Astrocyte (in vitro differentiated cells and primary cell): ENCODE data around the gene FEM1A. TPM values are rescaled to one million over a fixed set of nuclear protein-coding genes. Genes with fewer than 3 reads are reported as not detected.
"Not testable (repeated sequence)": the region's sequence is repeated elsewhere in the genome, so short reads cannot be mapped to it uniquely, and the experiment has no call there.

Experiments
- DNase-seq: peaks from one replicate; pipeline ENCODE4 v3.0.0-alpha.2; 2010; ENCODE audit warnings: low read depth
- FAIRE-seq: peaks from 2 replicates; lab custom pipeline; 2011; peaks lifted over from hg19 to GRCh38; lab: Jason Lieb, UNC
- H2AFZ ChIP-seq: 2 replicates; pipeline ENCODE4 v1.6.0; 2012; ENCODE audit warnings: low read depth, low read length, inconsistent platforms
- H3K27ac ChIP-seq: 2 replicates; pipeline ENCODE4 v1.5.1; 2011; ENCODE audit warnings: low read depth, low read length, inconsistent platforms
- H3K27me3 ChIP-seq: 2 replicates; pipeline ENCODE4 v1.6.0; 2011; ENCODE audit warnings: low read length, inconsistent platforms; ENCODE audit not compliant: insufficient read depth
- H3K36me3 ChIP-seq: 2 replicates; pipeline ENCODE4 v1.5.1; 2011; ENCODE audit warnings: low read length, inconsistent platforms; ENCODE audit not compliant: insufficient read depth
- H3K4me1 ChIP-seq: 2 replicates; pipeline ENCODE4 v1.5.1; 2011; ENCODE audit warnings: low read length, inconsistent platforms; ENCODE audit not compliant: insufficient read depth
- H3K4me2 ChIP-seq: 2 replicates; pipeline ENCODE4 v1.6.0; 2012; ENCODE audit warnings: low read length, inconsistent platforms
- H3K4me3 ChIP-seq: 2 replicates; pipeline ENCODE4 v1.5.1; 2011; ENCODE audit warnings: low read depth, mild to moderate bottlenecking, low read length, inconsistent platforms; ENCODE audit not compliant: insufficient read depth
- H3K79me2 ChIP-seq: 2 replicates; pipeline ENCODE4 v1.6.0; 2012; ENCODE audit warnings: mild to moderate bottlenecking, low read length, inconsistent platforms; ENCODE audit not compliant: insufficient read depth
- H3K9ac ChIP-seq: 2 replicates; pipeline ENCODE4 v1.6.0; 2012; ENCODE audit warnings: mild to moderate bottlenecking, low read length, inconsistent platforms
- H3K9me3 ChIP-seq: 2 replicates; pipeline ENCODE4 v1.5.1; 2012; ENCODE audit warnings: low read depth, mild to moderate bottlenecking, low read length, inconsistent platforms; ENCODE audit not compliant: insufficient read depth
- H4K20me1 ChIP-seq: 2 replicates; pipeline ENCODE4 v1.6.0; 2012; ENCODE audit warnings: low read length, inconsistent platforms; ENCODE audit not compliant: insufficient read depth
- H3K27ac Mint-ChIP-seq: one replicate; pipeline ENCODE4 v1.8.0; 2021; ENCODE audit warnings: mild to moderate bottlenecking, mixed read lengths; ENCODE audit not compliant: unreplicated experiment
- H3K27me3 Mint-ChIP-seq: one replicate; pipeline ENCODE4 v1.8.0; 2021; ENCODE audit warnings: low read depth, mixed read lengths; ENCODE audit not compliant: unreplicated experiment
- H3K36me3 Mint-ChIP-seq: one replicate; pipeline ENCODE4 v1.8.0; 2021; ENCODE audit warnings: low read depth, mixed read lengths; ENCODE audit not compliant: unreplicated experiment
- H3K4me1 Mint-ChIP-seq: one replicate; pipeline ENCODE4 v1.8.0; 2021; ENCODE audit warnings: low read depth, mixed read lengths; ENCODE audit not compliant: unreplicated experiment
- H3K4me3 Mint-ChIP-seq: one replicate; pipeline ENCODE4 v1.8.0; 2021; ENCODE audit warnings: mild to moderate bottlenecking, moderate library complexity, mixed read lengths; ENCODE audit not compliant: unreplicated experiment
- H3K9me3 Mint-ChIP-seq: one replicate; pipeline ENCODE4 v1.8.0; 2021; ENCODE audit warnings: mild to moderate bottlenecking, mixed read lengths; ENCODE audit not compliant: unreplicated experiment
- EZH2 ChIP-seq: IDR thresholded peaks from 2 replicates; pipeline ENCODE4 v1.6.1; 2012; ENCODE audit warnings: mild to moderate bottlenecking, low read length, inconsistent platforms; ENCODE audit not compliant: insufficient read depth
- total RNA-seq: library from RNA; stranded (reverse); gene quantifications from 2 replicates; pipeline ENCODE4 v1.2.1, GENCODE V29; 2021
- TF ChIP-seq, protein P1 (sequence below): IDR thresholded peaks from 2 replicates; pipeline ENCODE4 v1.5.1; 2011; ENCODE audit warnings: low read depth, mild to moderate bottlenecking, inconsistent platforms, low read length, moderate library complexity; ENCODE audit not compliant: insufficient read depth

FEM1A gene
- total RNA-seq, 1 donor from 2014 or later = 12.0 TPM

DNA sequence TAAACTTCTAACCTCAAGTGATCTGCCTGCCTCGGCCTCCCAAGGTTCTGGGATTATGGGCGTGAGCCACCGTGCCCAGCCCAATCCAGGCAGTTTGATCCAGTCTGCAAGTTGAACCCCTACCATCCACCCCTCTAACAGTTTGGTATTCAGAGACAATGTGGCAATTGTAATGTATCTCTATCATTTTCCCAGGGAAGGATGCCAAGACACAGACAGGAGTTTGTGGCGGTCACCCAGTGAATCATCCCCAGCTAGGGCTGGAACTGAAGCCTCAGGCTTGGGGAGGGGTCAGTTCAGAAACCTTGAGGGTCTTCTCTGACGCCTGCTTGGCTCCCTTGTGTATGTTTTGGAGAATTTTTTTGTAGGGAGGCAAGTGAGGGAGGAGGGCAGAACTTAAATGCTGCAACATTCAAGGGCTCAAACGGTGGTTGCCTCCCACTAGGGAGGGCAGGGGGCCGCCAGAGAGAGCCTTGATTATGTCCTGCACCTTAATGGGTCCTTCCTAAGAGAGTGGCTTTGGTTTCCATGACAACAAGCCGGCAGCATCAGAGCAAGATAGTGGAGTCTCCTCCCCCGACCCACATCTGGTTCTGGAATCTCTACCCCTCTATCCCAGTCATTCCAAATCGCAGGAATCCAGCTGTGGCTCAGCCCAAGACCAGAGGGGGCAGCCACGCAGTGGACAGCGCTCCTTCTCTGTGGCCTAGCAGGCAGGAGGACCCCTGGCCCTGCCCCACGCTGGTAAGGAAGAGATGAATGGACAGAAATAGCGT is 14.9 kb upstream of the FEM1A start:
- no peak for FAIRE-seq
- peaks cover 56% of the 10 kb centered on the region for H3K27me3 Mint-ChIP-seq
- no peak for DNase-seq

DNA sequence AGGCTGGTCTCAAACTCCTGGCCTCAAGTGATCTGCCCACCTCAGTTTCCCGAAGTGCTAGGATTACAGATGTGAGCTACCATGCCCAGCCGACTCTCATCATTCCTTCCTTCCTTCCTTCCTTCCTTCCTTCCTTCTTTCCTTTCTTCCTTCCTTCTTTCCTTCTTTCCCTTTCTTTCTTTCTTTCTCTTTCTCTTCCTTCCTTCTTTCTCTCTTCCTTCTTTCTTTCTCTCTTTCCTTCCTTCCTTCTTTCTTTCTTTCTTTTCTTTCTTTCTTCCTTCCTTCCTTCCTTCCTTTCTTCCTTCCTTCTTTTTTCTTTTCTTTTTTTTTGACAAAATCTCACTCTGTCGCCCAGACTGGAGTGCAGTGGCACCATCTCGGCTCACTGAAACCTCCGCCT is 13.4 kb upstream of the FEM1A start:
- not testable (repeated sequence) for H3K9ac ChIP-seq, H3K79me2 ChIP-seq, H3K4me1 ChIP-seq, H3K4me1 Mint-ChIP-seq, H4K20me1 ChIP-seq, H3K9me3 ChIP-seq, H2AFZ ChIP-seq, H3K4me3 Mint-ChIP-seq, H3K27ac Mint-ChIP-seq, H3K4me2 ChIP-seq, H3K4me3 ChIP-seq, H3K9me3 Mint-ChIP-seq, H3K27ac ChIP-seq, H3K36me3 Mint-ChIP-seq, H3K36me3 ChIP-seq, FAIRE-seq, DNase-seq
- H3K27me3 Mint-ChIP-seq = peaks cover 56% of the 10 kb centered on the region
- H3K27me3 ChIP-seq = peaks cover 14% of the 10 kb centered on the region

More for the DNA sequence above, 14.9 kb upstream of the FEM1A start:
- TF ChIP-seq, protein P1, sequence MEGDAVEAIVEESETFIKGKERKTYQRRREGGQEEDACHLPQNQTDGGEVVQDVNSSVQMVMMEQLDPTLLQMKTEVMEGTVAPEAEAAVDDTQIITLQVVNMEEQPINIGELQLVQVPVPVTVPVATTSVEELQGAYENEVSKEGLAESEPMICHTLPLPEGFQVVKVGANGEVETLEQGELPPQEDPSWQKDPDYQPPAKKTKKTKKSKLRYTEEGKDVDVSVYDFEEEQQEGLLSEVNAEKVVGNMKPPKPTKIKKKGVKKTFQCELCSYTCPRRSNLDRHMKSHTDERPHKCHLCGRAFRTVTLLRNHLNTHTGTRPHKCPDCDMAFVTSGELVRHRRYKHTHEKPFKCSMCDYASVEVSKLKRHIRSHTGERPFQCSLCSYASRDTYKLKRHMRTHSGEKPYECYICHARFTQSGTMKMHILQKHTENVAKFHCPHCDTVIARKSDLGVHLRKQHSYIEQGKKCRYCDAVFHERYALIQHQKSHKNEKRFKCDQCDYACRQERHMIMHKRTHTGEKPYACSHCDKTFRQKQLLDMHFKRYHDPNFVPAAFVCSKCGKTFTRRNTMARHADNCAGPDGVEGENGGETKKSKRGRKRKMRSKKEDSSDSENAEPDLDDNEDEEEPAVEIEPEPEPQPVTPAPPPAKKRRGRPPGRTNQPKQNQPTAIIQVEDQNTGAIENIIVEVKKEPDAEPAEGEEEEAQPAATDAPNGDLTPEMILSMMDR = no peak
- no peak for TF ChIP-seq EZH2
- H4K20me1 ChIP-seq = no peaks in the 10 kb centered on the region
- peaks cover 1% of the 10 kb centered on the region for H3K36me3 Mint-ChIP-seq
- H3K79me2 ChIP-seq = no peaks in the 10 kb centered on the region
- no peak overlapping the region for H3K9ac ChIP-seq
- H3K9me3 ChIP-seq = no peaks in the 10 kb centered on the region
- H3K36me3 ChIP-seq = no peaks in the 10 kb centered on the region
- H3K4me3 ChIP-seq = no peak overlapping the region
- H3K4me1 Mint-ChIP-seq = no peaks in the 10 kb centered on the region
- H3K27ac Mint-ChIP-seq = no peak overlapping the region
- H3K27ac ChIP-seq = no peak overlapping the region
- H3K4me3 Mint-ChIP-seq = no peak overlapping the region
- H3K27me3 ChIP-seq = peaks cover 16% of the 10 kb centered on the region
- H3K9me3 Mint-ChIP-seq = peaks cover 10% of the 10 kb centered on the region
- no peak overlapping the region for H3K4me2 ChIP-seq
- no peaks in the 10 kb centered on the region for H3K4me1 ChIP-seq
- H2AFZ ChIP-seq = no peak overlapping the region

DNA sequence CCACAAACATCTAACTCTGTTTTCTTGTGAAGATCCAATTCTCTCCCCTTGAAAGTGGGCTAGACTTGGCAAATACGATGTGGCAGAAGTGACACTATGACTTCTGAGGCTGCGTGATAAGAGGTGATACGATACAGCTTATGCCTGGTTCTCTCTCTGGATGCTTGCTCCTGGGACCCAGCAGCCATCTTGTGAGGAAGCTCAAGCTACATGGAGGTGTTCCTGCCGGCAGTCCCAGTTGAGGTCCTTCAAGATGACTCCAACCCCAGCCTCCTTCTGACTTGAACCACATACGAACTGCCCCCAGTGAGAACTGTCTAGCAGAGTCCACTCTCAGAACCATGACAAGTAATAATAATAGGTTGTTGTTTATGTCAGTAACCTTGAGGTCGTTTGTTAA is 10.7 kb upstream of the FEM1A start:
- Histone ChIP-seq H3K4me2 (no peak overlapping the region), H3K27ac (no peak overlapping the region), H3K36me3 (no peaks in the 10 kb centered on the region), H3K27me3 (peaks cover 11% of the 10 kb centered on the region), H2AFZ (no peak overlapping the region), H4K20me1 (no peaks in the 10 kb centered on the region), H3K9ac (no peak overlapping the region), H3K4me1 (no peaks in the 10 kb centered on the region), H3K4me3 (no peak overlapping the region), H3K79me2 (no peaks in the 10 kb centered on the region), H3K9me3 (no peaks in the 10 kb centered on the region)
- Mint-ChIP-seq H3K36me3 (no peaks in the 10 kb centered on the region), H3K4me1 (no peaks in the 10 kb centered on the region), H3K27ac (no peak overlapping the region), H3K4me3 (no peak overlapping the region), H3K9me3 (peaks cover 5% of the 10 kb centered on the region), H3K27me3 (peaks cover 41% of the 10 kb centered on the region)
- DNase-seq (no peak), FAIRE-seq (no peak)
- TF ChIP-seq, protein P1 = no peak
- no peak for TF ChIP-seq EZH2
